WERI-Rb-1 (cell line): Measurements from ENCODE around the gene ECEL1.

Source experiments
- DNase-seq: peaks from one replicate; pipeline ENCODE4 v3.0.0-alpha.2; 2020
- H3K27ac ChIP-seq: fragments of 250-450 bp; sonication (Bioruptor Pico); 2 replicates; pipeline ENCODE4 v1.5.1; 2020; ENCODE audit warnings: mild to moderate bottlenecking, moderate library complexity
- H3K27me3 ChIP-seq: fragments of 250-450 bp; sonication (Bioruptor Pico); 2 replicates; pipeline ENCODE4 v1.5.1; 2021; ENCODE audit warnings: mild to moderate bottlenecking, low read depth, moderate library complexity; ENCODE audit not compliant: insufficient read depth, severe bottlenecking
- H3K36me3 ChIP-seq: fragments of 250-450 bp; sonication (Bioruptor Pico); 2 replicates; pipeline ENCODE4 v1.5.1; 2020; ENCODE audit warnings: mild to moderate bottlenecking, moderate library complexity
- H3K4me3 ChIP-seq: 2 replicates; pipeline ENCODE4 v1.5.1; 2011; ENCODE audit warnings: low read depth, mild to moderate bottlenecking, control low read depth, low read length
- H3K9me3 ChIP-seq: fragments of 250-450 bp; sonication (Bioruptor Pico); 2 replicates; pipeline ENCODE4 v1.5.1; 2021; ENCODE audit warnings: mild to moderate bottlenecking, moderate library complexity; ENCODE audit not compliant: severe bottlenecking
- TF ChIP-seq, protein P1 (sequence below): IDR thresholded peaks from 2 replicates; pipeline ENCODE4 v1.5.1; 2011; ENCODE audit warnings: low read depth, mild to moderate bottlenecking, control low read depth, inconsistent platforms, low read length

Gene ECEL1

DNA sequence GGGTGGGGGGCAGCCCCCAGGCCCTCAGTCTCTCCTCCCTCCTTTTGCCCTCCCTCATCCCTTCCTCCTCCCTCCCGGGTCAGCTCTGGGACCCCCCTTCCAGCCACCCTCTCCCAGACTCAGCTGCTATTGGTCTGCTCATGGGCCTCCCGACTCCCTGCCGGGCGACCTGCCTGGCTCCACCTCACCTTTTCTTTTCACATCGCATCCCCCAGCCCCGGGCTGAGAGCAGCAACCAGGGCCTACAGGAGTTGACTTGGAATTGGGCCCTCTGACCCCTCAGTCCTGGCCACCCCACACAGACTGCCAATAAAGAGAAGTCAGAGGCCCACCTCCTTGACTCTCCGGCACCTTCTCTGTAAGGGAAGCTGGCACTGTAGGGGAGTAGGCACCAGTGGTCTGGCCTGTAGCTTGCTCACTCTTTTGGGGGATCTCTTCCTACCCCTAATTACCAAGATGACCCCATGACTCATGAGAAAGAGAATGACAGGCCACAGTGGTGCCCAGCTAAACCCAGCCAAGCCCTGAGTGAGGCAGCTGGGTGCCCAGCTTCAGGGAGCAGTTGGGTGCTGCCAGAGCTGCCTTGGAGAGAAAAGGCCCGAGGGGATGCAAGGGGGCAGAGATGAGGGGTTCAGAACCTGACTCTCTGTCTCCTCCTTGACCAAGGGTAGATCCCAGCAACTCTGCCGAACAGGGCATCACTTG lies 2.0 kb upstream of the ECEL1 start:
- TF ChIP-seq, protein P1, sequence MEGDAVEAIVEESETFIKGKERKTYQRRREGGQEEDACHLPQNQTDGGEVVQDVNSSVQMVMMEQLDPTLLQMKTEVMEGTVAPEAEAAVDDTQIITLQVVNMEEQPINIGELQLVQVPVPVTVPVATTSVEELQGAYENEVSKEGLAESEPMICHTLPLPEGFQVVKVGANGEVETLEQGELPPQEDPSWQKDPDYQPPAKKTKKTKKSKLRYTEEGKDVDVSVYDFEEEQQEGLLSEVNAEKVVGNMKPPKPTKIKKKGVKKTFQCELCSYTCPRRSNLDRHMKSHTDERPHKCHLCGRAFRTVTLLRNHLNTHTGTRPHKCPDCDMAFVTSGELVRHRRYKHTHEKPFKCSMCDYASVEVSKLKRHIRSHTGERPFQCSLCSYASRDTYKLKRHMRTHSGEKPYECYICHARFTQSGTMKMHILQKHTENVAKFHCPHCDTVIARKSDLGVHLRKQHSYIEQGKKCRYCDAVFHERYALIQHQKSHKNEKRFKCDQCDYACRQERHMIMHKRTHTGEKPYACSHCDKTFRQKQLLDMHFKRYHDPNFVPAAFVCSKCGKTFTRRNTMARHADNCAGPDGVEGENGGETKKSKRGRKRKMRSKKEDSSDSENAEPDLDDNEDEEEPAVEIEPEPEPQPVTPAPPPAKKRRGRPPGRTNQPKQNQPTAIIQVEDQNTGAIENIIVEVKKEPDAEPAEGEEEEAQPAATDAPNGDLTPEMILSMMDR = no peak
- H3K27me3 ChIP-seq = peaks cover 36% of the 10 kb centered on the region

DNA sequence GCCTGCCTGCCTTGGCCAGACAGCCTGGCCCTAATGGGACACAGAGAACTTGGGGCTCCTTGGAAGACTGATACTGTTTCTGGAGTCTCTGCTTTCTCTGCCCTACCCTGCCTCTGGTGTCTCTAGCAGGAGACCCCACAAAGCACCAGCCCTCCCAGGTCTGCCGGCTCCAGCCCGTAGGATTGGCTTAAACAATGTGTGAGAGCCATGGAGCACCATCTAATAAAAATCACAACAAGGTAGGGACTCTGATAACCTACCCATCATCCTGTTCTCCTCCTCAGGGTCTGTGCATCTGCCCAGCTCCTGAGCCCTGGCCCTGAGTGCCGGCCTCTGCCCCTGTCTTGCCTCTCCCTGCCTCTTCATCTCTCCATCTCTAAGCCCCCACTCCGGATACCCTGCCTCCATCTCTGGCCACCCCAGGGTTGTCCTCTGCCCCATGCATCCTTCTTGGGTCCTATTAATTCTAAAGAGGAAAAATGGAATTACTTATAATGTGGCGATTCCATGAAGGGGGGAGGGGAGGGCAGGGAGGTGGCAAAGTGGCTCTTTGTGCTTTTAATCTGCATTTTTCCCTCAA lies 1.2 kb upstream of the ECEL1 start:
- peaks cover 42% of the 10 kb centered on the region for H3K27me3 ChIP-seq
- H3K4me3 ChIP-seq = no peak overlapping the region
- no peaks in the 10 kb centered on the region for H3K36me3 ChIP-seq
- no peak overlapping the region for H3K27ac ChIP-seq
- DNase-seq = no peak
- TF ChIP-seq, protein P1 = no peak
- no peaks in the 10 kb centered on the region for H3K9me3 ChIP-seq

More for the DNA sequence above, 2.0 kb upstream of the ECEL1 start:
- H3K9me3 ChIP-seq = no peaks in the 10 kb centered on the region
- DNase-seq = no peak
- H3K4me3 ChIP-seq = no peak overlapping the region
- H3K36me3 ChIP-seq = no peaks in the 10 kb centered on the region
- H3K27ac ChIP-seq = no peak overlapping the region

DNA sequence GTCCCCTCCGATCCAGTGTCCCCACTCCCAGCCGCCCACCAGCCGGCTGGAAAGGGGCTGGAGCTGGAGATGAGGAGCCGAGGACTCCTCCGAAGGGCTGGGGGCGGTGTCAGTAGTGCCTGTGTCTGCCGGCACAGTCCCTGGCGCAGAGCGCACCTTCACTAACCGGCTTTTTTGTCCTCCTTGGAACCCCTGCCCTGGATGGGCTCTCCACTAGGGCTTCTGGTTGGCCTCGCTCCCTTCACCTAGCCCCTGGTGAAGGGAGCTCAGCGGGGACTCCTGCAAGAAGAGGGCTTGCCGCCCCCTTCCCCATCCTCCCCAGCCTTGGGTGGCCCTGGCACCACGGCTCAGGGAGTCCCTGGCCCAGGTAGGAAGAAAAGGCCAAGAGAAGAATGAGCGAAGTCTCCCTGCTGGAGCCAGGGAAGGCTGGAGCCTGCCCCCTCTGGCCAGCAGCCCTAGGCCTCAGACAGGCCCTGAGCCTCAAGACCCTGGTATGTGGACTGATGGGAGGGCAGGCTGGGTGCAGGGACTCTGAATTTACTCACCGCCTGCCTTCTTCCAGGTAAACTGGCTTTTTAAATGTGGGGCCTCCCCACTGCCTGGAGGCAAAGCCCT lies 570 bp upstream of the ECEL1 start:
- TF ChIP-seq, protein P1 = peak; percentile 43
- Histone ChIP-seq H3K4me3 (peak overlapping the region; percentile 7; the same call in 1 of the 2 replicates), H3K27me3 (peaks cover 42% of the 10 kb centered on the region), H3K36me3 (no peaks in the 10 kb centered on the region), H3K9me3 (no peaks in the 10 kb centered on the region), H3K27ac (no peak overlapping the region)
- DNase-seq = no peak

DNA sequence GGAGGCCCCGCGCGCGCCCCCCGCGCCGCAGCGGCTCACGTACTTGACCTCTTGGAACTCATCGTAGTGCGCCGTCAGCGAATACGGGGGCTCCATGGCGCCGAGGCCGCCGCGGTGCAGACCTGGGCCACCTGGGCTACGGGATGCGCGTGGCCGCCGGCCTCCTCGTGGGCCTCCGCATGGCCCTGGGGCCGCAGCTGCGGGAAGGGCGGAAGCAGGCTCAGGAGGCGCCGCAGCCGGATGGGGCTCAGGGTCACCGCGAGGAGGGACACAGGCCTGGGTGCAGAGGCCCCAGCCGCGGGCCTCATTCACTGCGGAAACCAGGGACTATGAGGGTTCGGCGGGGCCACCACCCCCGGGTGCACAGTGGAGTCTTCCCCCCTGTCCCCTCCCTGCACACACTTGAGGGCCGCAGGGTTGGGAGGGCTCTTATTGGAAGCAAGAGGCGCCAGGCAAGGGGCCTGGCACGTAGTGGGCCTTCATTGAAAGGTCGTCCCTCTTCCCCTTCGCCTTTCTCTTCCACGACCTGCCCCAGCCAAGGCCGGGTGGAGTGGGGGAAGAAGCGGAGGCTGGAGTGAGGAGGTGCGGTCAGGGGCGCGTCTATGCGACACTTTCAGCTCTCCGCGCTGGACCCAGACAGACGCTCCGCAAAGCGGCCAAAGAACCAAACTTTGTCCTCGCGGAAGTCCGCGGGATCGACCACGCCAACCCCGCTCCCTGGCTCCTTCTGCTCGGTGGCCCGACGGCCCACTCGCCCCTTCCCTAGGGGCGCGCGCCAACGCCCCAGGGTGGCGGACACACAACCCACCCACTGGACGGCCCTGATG lies 863 bp downstream of the ECEL1 start:
- Histone ChIP-seq H3K27ac (no peak overlapping the region), H3K4me3 (peak overlapping the region; percentile 33), H3K36me3 (no peaks in the 10 kb centered on the region), H3K9me3 (no peaks in the 10 kb centered on the region), H3K27me3 (peaks cover 42% of the 10 kb centered on the region)
- DNase-seq = no peak
- TF ChIP-seq, protein P1 = no peak

DNA sequence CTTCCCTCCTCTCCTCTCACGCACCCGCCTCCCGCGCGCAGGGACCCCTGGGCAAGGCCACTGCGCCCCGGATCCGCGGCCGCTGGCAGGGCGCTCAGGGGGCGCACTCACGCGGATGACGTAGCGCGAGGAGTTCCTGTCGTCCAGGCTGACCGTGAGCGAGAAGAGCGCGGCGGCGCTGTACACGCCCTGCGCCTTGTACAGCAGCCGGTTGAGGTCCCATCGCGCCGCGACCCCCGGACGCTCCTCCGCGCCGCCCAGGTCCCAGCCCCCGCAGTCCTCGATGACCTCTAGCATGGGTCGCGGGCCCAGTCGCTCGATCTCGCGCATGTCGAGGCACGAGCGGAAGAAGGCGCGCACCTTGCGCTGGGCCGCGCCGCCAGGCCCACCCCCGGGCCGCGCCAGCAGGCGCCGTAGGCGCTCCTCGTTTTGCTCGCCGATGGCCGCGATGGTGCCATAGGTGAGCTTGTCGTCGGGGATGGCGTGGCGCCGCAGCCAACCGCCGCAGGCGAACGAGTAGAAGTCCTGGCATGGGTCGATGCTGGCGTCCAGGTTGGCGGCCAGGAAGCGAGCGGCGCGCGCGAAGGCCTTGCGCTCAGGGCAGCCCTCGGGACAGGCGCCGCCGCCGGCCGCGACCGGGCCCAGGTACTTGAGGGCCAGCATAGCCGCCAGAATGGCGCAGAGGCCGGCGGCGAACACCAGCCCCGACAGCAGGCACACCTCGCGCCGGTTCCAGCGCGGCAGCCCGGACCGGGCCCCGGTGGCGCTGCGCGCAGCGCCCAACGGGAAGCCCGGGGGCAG lies 1.7 kb downstream of the ECEL1 start:
- no peak overlapping the region for H3K27ac ChIP-seq
- H3K9me3 ChIP-seq = no peaks in the 10 kb centered on the region
- H3K4me3 ChIP-seq = peak overlapping the region; percentile 38
- DNase-seq = no peak
- TF ChIP-seq, protein P1 = no peak
- H3K36me3 ChIP-seq = no peaks in the 10 kb centered on the region
- H3K27me3 ChIP-seq = peaks cover 42% of the 10 kb centered on the region
